Mucosa of stomach (tissue), 1 donor: ENCODE results near the gene UBTD2.

Experiments used
- H3K27me3 ChIP-seq: one replicate; pipeline ENCODE4 v1.7.0; 2013; ENCODE audit warnings: mild to moderate bottlenecking, low read length; ENCODE audit not compliant: control insufficient read depth, insufficient read depth
- H3K36me3 ChIP-seq: one replicate; pipeline ENCODE4 v1.7.0; 2013; ENCODE audit warnings: low read length; ENCODE audit not compliant: control insufficient read depth, insufficient read depth
- H3K4me1 ChIP-seq: one replicate; pipeline ENCODE4 v1.7.0; 2013; ENCODE audit warnings: mild to moderate bottlenecking, low read length; ENCODE audit not compliant: control insufficient read depth, insufficient read depth
- H3K4me3 ChIP-seq: one replicate; pipeline ENCODE4 v1.7.0; 2013; ENCODE audit warnings: low read length
- H3K9ac ChIP-seq: one replicate; pipeline ENCODE4 v1.7.0; 2013; ENCODE audit warnings: mild to moderate bottlenecking, low read length, moderate library complexity
- H3K9me3 ChIP-seq: one replicate; pipeline ENCODE4 v1.7.0; 2013; ENCODE audit warnings: mild to moderate bottlenecking, low read length, moderate library complexity; ENCODE audit not compliant: control insufficient read depth
- donor health status: Pancreatic carcinoma.

The UBTD2 gene

GRCh38 chr5:172185096-172185461, 98.5 kb downstream of the UBTD2 start:
- Histone ChIP-seq H3K27me3 (no peaks in the 10 kb centered on the region), H3K9me3 (no peaks in the 10 kb centered on the region), H3K9ac (no peak overlapping the region), H3K36me3 (no peaks in the 10 kb centered on the region), H3K4me1 (peaks cover 9% of the 10 kb centered on the region), H3K4me3 (no peak overlapping the region)

GRCh38 chr5:172183881-172184280, 99.7 kb downstream of the UBTD2 start:
- no peaks in the 10 kb centered on the region for H3K36me3 ChIP-seq
- peaks cover 11% of the 10 kb centered on the region for H3K4me1 ChIP-seq
- no peaks in the 10 kb centered on the region for H3K27me3 ChIP-seq
- no peak overlapping the region for H3K9ac ChIP-seq
- H3K9me3 ChIP-seq: no peaks in the 10 kb centered on the region
- no peak overlapping the region for H3K4me3 ChIP-seq

GRCh38 chr5:172182291-172182690, 101.3 kb downstream of the UBTD2 start:
- no peaks in the 10 kb centered on the region for H3K27me3 ChIP-seq
- H3K9me3 ChIP-seq: no peaks in the 10 kb centered on the region
- no peak overlapping the region for H3K4me3 ChIP-seq
- no peaks in the 10 kb centered on the region for H3K36me3 ChIP-seq
- H3K4me1 ChIP-seq: peaks cover 22% of the 10 kb centered on the region
- no peak overlapping the region for H3K9ac ChIP-seq

- H3K27me3 ChIP-seq: no peaks in the 10 kb centered on the region
- no peak overlapping the region for H3K4me3 ChIP-seq
- H3K4me1 ChIP-seq: peaks cover 13% of the 10 kb centered on the region
Observed at GRCh38 chr5:172180936-172181335, 102.6 kb downstream of the UBTD2 start.

GRCh38 chr5:172178991-172179989, 104.3 kb downstream of the UBTD2 start:
- Histone ChIP-seq H3K9ac (no peak overlapping the region), H3K4me3 (no peak overlapping the region), H3K27me3 (no peaks in the 10 kb centered on the region), H3K4me1 (peaks cover 20% of the 10 kb centered on the region), H3K9me3 (no peaks in the 10 kb centered on the region), H3K36me3 (no peaks in the 10 kb centered on the region)

More at GRCh38 chr5:172180936-172181335, 102.6 kb downstream of the UBTD2 start:
- Histone ChIP-seq H3K9me3 (no peaks in the 10 kb centered on the region), H3K9ac (no peak overlapping the region), H3K36me3 (no peaks in the 10 kb centered on the region)

GRCh38 chr5:172178301-172178987, 105.1 kb downstream of the UBTD2 start:
- Histone ChIP-seq H3K9ac (no peak overlapping the region), H3K9me3 (no peaks in the 10 kb centered on the region), H3K4me1 (peaks cover 20% of the 10 kb centered on the region), H3K4me3 (no peak overlapping the region), H3K36me3 (no peaks in the 10 kb centered on the region), H3K27me3 (no peaks in the 10 kb centered on the region)

GRCh38 chr5:172177176-172177575, 106.4 kb downstream of the UBTD2 start:
- no peaks in the 10 kb centered on the region for H3K36me3 ChIP-seq

GRCh38 chr5:172175263-172175719, 108.3 kb downstream of the UBTD2 start:
- H3K9ac ChIP-seq: no peak overlapping the region
- H3K4me1 ChIP-seq: peaks cover 20% of the 10 kb centered on the region
- no peaks in the 10 kb centered on the region for H3K36me3 ChIP-seq
- H3K9me3 ChIP-seq: no peaks in the 10 kb centered on the region
- no peaks in the 10 kb centered on the region for H3K27me3 ChIP-seq
- H3K4me3 ChIP-seq: no peak overlapping the region

More at GRCh38 chr5:172177176-172177575, 106.4 kb downstream of the UBTD2 start:
- no peaks in the 10 kb centered on the region for H3K27me3 ChIP-seq
- peaks cover 20% of the 10 kb centered on the region for H3K4me1 ChIP-seq
- no peak overlapping the region for H3K9ac ChIP-seq
- H3K9me3 ChIP-seq: no peaks in the 10 kb centered on the region
- H3K4me3 ChIP-seq: no peak overlapping the region

GRCh38 chr5:172173564-172174153, 109.9 kb downstream of the UBTD2 start:
- H3K36me3 ChIP-seq: no peaks in the 10 kb centered on the region
- peaks cover 16% of the 10 kb centered on the region for H3K4me1 ChIP-seq
- H3K4me3 ChIP-seq: no peak overlapping the region
- H3K27me3 ChIP-seq: no peaks in the 10 kb centered on the region
- H3K9ac ChIP-seq: no peak overlapping the region
- H3K9me3 ChIP-seq: no peaks in the 10 kb centered on the region

GRCh38 chr5:172172912-172173563, 110.5 kb downstream of the UBTD2 start:
- Histone ChIP-seq H3K36me3 (no peaks in the 10 kb centered on the region), H3K9ac (no peak overlapping the region), H3K9me3 (no peaks in the 10 kb centered on the region), H3K4me3 (no peak overlapping the region), H3K27me3 (no peaks in the 10 kb centered on the region), H3K4me1 (peaks cover 11% of the 10 kb centered on the region)

GRCh38 chr5:172171118-172171517, 112.4 kb downstream of the UBTD2 start:
- Histone ChIP-seq H3K36me3 (no peaks in the 10 kb centered on the region), H3K27me3 (no peaks in the 10 kb centered on the region), H3K4me1 (peaks cover 12% of the 10 kb centered on the region), H3K9me3 (no peaks in the 10 kb centered on the region), H3K9ac (no peak overlapping the region), H3K4me3 (no peak overlapping the region)
